Amniotic stem cell (primary cell): ENCODE measurements around the gene MS4A10.

Source experiments
- DNase-seq: peaks from one replicate; lab custom pipeline; 2025; lab: John Stamatoyannopoulos, UW

MS4A10 gene

DNA sequence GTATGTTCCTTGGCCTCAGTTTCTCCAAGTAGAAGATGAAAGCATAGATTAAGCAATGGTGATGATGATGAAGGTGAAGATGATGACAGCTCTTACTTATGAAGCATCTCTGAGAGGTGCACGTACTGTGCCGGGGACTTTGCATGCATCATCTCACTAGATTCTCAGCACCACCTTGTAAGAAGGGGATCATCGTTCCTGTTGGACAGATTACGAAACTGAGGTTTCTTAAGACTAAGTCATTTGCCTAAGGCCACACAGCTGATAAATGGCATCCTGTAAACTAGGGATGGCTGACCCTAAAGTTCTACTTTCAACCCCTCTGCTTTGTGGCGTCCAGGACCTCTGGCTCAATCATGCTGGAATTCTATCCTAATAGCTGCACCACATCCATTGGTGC lies 19.8 kb upstream of the MS4A10 start:
- DNase-seq, result no peak

DNA sequence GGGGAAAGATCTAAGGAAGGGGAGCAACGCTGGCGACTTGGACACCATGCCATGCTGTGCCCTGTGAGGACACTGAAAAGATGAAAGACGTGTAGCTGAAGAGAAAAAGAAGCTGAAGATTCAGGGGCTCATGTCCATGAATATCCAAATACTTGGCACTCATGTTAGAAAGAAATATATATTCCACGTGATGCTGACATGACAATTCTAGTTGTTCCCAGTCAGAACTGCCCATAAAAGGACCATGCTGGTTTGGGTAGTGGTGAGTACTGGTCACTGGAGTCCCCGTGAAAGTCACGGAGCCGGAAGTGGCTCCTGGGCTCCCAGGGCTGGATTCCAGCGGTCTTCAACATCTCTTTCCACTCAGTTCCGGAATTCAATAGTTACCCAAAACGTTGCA lies 18.6 kb upstream of the MS4A10 start:
- DNase-seq, result no peak

DNA sequence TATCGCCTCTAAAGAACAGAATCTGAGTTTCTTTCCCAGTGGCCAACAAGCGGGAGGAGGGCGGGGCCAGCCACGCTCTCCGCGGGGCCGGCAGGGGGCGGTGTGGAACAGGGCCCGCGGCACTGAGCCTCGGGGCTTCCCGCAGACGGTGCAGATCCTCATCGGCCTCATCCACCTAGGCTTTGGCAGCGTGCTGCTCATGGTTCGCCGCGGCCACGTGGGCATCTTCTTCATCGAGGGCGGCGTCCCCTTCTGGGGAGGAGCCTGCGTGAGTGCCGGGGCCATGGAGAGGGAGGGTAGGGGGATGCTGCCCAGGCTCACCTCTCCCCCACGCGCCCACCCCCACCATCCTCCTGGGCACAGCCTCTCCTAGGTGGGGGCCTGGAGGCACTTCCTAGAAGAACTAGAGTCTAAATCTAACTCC lies 17.7 kb upstream of the MS4A10 start:
- no peak for DNase-seq

DNA sequence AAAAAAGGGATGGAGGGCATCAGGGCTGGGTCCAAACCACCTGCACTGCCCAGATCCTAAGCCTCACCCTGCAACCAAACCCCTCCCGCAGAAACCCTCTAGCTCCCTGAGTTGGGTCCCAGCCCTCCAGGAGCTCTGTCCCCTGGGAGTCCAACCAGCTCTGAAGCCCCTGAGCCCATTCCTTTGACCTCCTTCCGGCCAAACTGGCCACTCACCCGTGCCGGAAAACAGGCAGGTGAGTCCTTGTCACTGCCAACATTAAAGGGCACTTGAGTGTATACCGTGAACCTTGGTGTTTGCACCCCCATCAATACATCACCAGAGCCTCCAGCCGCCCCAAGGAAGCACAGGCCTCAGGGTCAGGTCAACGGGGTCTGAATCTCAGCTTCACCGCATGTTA lies 16.9 kb upstream of the MS4A10 start:
- DNase-seq, result no peak

DNA sequence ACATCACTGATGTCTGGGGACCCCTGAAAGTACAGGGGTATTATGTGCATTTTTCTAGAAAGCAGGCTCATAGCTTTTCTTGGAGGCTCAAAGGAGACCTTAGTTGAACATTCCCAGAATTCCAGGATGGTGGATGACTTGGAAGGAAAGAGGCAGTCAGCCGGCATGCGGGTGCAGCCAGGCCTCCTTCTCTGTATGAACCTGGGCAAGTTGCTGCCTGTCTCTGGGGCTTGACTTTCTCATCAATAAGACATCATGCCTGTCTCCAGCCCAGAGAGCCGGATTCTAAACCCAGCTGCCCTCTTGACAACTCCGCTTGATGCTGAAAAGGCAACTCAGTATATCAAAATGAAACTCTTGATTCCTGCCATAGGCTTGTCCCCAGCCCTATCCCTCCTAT lies 15.9 kb upstream of the MS4A10 start:
- DNase-seq, result no peak

DNA sequence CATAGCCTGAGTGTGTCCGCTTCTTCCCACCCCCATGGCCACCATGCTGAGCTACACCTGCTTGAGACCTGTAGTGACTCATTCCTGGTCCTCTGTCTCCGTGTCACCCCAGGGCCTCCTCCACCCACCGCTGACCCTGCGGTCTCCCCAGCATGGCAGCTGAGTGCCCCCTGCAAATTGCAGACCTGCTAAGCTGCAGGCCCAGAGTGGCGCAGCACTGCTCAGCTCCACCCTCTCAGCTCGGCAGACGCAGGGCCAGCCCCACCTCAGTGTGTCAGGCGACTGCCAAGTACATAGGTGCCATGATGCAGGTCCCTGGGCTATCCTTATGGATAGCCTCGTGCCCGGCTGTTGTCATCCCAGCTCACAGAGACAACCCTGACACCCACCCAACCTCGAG lies 15.3 kb upstream of the MS4A10 start:
- DNase-seq, result no peak

DNA sequence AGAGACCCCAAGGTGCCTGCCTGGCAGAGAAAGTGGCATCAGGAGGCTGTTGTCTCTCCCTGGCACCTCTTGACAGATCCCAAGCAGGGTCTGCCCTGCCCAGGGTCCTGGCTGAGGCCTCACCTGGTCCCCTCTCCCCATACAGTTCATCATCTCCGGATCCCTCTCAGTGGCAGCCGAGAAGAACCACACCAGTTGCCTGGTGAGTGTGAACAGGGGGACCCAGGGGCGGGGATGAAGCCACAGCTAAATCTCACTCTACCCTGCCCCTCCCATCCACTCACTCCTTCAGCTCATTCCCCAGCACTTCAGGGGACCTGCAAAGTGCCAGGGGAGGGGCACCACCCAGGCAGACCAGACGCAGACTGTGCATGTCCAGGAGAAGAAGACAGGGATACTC lies 14.0 kb upstream of the MS4A10 start:
- no peak for DNase-seq

DNA sequence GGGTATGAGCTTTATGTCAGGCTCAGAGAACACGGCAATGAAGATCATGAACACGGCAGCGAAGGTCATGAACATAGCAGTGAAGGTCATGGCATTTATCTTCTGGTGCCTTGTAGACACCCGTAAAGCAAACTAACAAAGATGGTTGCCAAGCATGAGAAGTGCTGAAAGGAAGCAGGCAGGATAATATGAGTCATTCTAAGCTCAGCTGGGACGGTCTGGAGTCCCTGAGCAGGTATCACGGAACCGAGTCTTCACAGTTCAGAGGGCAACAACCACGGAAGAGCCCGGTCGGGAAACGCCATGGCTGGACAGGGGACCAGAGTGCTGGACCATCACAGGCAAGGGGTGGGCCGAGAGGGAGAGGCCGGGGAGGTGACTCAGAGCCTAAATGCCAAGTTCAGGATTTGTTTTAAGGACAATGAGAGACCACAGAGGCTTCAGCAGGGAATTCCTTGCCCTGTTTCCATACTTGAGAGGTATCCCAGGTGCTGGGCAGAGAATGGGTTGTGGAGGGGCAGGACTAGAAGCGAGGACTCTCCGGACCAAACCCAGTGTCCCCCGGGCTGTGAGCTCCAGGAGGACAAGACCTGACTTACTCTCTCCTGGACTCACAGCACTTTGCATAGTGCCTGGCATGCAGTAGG lies 13.1 kb upstream of the MS4A10 start:
- DNase-seq, result no peak

DNA sequence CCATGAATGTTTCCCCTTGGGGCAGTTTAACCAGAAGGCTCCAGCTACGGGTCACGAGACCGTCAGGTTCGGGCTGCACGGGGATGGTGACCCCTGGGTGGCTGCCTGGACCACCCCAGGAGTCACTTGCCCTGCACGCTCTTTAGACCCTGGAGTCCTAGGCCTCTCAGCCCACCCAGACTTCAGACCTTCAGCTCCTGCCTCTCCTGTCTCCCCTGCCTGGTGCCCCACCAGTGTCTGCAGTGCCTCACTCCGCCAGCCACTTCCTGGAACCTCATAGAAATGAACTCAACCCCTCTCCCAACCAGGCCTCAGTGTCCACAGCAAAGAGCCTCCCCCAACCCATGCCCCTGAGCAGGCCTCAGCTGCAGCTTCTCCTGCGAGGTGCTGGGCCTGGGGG lies 12.5 kb upstream of the MS4A10 start:
- no peak for DNase-seq

DNA sequence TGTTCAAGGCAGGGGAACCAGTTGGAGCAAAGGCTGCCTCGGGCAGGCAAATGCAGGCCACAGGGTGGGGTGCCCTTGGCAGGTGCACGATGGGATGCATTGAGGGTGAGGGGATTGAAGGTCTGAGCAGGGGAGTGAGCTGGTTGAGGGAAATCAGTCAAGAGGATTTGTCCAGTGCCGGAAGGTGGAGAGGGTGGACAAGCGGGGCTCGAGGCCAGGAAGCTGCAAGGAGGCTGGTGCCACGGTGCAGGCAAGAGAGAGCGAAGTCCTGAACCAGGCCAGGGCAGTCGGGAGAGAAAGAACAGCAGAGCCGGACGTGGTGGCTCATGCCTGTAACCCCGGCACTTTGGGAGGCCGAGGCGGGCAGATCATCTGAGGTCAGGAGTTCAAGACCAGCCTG lies 10.4 kb upstream of the MS4A10 start:
- no peak for DNase-seq

DNA sequence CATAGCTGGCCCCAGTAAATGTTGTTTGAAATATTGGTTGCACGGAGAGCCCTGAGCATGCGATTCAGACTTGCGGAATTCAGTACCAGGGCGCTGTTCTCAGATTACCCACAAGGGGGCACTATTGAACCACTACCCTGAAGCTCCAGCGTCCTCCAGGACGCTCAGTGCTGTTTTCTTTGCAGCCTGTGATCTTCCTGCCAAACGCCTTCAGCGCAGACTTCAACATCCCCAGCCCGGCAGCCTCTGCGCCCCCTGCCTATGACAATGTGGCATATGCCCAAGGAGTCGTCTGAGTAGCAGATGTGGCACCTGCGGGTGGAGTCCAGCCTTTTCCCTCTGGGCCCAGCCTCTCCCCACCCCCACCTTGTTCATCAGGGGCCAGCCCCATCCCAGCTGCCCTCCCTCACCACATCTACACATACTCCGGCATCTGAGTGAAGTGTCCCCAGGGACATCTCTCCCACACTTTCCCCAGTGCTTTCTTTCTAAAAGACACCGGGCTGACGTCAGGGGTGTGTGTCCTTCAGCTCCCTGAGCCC lies 9.6 kb upstream of the MS4A10 start:
- peak; percentile 32 for DNase-seq

DNA sequence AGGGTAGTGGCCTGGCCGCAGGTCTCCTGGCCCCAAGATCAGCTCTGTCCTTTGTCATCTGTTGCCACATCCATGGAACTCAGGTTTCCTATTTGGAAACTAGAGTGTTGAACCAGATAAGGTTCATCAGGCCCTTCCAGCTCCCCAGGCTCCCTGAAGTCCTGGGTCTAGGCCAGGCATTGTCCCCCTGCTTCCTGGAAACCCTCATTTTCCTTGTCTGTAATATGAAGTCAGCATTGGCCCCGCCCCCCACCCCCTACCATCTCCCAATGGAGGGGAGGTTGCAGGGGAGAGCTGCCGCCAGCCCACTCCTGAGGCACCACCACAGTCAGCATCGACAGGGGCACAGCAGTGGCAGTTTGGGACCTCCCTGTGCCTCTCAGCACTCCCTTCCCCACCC lies 9.0 kb upstream of the MS4A10 start:
- no peak for DNase-seq

DNA sequence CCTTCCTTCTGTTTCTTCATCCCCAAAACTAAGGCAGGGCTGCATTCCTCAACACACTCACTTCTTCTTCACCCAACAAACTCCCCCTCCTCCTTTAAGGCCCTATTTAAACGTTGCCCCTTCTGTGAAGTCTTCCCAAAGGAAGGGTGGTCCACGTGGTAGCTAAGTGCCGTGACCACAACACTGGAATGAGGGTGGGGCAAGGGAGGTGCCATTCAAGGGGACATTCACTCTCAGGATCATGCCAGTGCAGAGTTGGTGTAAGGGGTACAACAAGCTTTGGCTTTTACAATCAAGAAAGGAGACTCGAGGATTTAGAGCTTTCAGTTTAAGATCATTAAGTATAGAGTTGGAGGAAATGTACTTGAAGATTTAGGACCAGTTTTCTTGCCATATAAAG lies 8.0 kb upstream of the MS4A10 start:
- no peak for DNase-seq

DNA sequence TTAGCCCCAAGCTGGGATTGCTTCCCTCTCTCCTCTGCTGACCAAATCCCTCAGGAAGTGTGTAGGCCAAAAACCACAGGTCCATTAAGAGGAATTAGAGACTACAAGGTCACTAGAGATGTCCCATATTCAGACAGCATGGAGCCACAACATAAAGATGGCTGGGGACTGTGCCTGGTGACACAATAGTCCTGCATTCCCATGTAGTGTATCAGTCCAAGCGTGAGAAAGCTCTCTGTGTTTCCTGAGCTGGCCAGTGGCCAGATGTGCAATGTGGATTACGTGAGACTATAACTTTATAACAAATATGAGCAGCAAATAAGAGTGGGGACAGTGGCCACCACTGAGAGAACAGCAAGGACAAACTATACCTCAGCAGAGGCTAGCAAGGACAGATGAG lies 7.6 kb upstream of the MS4A10 start:
- DNase-seq, result no peak

DNA sequence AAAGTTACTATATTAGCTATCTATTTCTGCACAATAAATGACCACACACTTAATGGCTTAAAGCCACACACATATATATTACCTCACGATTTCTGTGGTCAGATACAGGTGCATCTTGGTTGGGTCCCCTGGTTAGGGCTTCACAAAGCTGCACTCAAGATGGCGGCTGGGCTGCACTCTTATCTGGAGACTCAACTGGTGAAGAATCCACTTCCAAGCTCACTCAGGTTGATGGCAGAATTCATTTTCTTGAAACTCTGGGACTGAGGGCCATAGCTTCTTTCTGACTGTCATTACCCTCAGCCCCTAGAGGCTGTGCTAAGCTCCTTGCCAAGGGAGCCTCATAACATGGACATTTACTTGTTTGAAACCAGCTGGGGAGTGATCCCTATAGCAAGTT lies 5.1 kb upstream of the MS4A10 start:
- no peak for DNase-seq

DNA sequence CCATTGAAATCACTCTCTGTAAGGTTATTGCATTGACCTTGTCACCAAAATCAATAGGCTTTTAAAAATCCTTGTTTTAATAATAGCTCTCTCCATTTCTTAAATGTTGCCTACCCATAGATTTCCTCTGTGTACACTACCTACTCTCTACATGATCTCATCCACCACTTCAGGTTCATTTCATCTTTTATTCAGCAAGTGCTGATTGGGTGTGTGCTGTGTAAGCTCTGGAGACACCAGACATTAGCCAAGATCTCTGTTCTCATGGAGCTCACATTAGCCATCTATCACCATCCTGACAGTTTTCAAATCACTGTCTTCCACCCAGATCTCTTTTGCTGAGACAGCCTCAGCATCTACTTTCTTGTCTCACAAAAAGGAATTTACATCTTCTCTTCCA lies 4.4 kb upstream of the MS4A10 start:
- DNase-seq, result no peak

DNA sequence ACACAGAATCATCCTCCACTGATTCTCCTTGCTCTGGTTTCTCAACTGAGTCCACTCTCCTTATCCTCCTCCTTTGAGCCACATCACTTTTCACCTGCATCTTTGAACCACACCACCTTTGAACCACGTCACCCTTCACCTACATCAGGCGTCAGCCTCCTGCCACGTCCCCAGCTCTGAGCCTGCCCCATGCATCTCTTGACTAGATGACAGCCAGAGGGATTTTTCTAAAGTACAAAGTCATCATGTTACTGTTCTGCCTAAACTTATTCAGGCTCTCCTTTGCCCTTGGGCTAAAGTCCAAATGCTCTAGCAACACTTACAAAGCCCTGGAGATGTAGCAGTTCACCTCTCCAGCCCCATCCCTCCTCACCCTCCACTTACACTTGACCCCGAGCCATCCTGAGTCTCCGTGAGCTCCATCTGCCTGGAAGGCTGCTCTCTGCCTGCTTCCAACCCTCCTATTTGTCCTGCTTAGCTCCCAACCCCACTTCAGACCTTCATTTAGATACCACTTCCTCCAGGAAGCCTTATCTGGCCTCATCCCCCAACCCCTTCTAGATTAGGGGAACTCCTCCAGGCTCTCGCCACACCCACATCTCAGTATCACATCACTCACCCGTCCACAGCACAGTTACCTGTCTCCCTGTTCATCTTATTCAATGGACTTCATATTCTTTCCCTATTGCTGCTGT lies 3.7 kb upstream of the MS4A10 start:
- no peak for DNase-seq

DNA sequence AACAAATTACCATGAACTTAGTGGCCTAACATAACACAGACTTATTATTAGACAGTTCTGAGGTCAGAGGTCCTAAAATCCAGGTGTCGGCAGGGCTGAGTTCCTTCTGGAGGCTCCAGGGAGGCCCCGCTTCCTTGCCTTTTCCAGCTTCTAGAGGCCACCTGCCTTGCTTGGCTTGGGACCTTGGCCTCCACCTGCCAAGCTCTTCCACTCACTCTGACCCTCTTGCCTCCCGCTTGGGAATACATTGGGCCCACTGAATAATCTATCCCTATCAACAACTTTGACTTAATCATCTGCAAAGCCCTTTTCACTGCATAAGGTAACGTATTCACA lies 3.2 kb upstream of the MS4A10 start:
- DNase-seq, result no peak

DNA sequence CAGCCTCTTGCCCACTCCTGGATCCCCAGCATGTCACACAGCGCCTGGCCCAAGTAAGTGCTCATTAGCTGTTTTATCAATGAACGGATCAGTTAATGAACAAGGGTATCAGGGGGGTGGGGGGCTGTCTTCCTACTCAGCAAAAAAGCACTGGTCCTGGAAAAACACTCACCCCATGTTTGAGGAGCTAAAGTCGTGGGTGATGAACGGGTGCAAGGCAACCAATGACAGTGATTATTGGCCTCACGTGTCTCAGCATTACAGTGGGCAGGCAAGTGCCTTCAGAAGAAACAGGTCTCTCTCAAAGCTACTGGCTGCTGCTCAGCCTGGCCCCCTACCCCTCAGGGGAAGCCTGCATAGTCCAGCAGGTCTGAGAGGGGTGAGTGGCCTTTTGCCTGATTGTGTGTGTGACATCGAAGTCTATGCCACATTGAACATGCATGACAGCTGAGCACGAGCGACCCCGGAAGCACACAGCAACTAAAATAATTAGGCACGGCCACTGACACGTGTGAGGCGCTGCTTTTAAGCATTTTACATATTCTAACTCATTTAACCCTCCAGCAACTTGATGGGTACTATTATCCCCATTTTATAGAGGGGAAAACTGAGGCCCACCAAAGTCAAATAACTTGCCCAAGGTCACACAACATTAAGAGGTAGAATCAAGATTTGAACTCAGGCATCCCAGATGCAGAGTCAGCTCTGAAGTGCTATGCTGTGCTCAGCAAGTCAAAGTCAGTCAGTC lies 2.6 kb upstream of the MS4A10 start:
- DNase-seq, result no peak

DNA sequence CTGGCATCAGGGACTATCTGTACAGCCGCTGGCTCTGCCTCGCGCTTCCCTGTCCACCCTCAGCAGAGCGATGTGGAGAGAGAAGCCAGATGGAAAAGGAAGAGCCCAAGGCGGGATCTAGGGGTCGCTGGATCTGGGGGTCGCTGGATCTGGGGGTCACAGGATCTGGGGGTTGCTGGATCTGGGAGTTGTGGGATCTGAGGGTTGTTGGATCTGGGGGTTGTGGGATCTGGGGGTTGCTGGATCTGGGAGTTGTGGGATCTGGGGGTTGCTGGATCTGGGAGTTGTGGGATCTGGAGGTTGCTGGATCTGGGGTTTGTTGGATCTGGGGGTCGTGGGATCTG lies 2.0 kb upstream of the MS4A10 start:
- DNase-seq, result no peak

DNA sequence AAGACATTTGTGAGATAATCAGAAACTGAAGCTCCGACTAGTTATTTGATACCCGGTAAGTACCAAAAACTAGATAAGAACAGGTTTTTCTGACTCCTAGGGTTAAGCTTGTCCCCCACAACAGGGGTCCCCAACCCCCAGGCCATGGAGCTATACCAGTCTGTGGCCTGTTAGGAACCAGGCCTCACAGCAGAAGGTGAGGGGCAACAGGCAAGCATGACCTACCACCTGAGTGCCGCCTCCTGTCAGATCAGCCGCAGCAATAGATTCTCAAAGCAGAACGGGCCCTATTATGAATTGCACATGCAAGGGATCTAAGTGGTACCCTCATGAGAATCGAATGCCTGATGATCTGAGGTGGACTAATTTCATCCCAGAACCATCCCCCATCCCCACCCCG lies 1.2 kb upstream of the MS4A10 start:
- no peak for DNase-seq

DNA sequence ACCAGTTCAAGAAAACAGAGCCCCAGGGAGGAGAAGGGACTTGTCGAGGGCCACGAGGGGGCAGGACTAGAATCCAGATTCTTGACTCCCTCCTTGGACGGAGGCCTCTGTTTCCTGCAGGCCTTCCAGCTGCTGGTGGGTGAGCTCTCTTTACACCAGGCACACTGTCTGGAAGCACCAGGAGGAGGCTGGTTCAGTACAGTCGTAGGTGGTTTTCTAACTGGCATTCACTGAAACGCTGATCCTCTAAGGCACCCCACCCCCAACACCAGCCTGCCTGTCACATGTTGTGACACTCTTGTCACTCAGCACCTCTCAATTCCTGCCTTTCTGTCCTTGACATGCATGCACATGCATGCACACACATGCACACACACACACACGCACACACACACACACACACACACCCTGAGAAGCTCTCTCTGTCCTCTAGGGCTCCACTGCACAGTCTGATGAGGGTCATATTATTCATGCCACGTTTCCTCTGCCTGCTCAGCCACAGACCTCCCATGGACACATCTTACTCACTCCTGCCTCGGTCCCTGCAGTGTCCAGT lies 751 bp downstream of the MS4A10 start:
- DNase-seq, result no peak
